Measurements from ENCODE around the gene FAM149B1. TPM values are rescaled to one million over a fixed set of nuclear protein-coding genes. Genes with fewer than 3 reads are reported as not detected.

FAM149B1 gene
- total and polyA plus RNA-seq, 2 of the 13 experiments (the other 11 are each of a cell fraction or from before 2014, with no cell fraction given): 9.3 to 16.8 TPM

DNA sequence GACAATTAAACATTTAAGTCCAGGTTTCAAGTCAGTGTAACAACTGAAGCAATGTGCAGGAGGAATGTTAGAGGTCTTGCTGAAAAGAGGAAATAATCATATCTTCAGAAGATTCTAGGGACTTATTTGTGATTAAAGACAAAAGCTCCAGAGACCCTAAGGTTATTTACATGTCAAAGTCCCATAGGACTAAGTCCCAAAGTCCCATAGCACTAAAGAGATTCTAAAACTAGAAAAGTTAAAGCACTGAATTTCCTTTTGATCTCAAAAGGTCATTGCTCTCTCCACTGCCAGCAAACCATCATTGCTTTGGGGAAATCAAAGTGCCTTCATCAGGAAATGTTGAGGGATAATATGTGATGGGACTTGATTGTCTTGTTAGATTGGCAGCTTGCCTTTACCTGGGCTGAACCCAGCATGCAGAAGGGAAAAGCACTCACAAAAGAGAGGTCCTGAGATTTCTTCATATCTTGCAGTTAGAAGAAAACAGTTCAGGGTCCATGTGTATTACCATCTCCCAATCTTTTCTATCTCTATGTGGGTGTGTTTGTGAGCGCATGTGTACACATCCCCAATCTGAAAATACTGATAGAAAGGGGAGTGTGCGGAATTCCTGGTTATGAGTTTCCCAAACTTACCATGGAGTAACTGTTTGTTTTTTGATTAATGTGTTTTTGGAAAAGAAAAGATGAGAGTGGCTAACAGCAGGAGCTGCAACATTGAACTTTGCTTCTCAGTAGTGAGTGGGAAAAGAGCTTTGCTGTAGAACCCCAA lies 35.8 kb upstream of the FAM149B1 start (continued):
- peak; percentile 46; the same call in 1 of the 2 replicates for TF ChIP-seq ZBTB20 (CRISPR knock-in tag; IDR thresholded peaks at IDR 0.05; ENCODE audit: borderline replicate concordance, low read depth)
- TF ChIP-seq ZNF121 (CRISPR knock-in tag; IDR thresholded peaks at IDR 0.05): no peak
- TF ChIP-seq, protein P1, sequence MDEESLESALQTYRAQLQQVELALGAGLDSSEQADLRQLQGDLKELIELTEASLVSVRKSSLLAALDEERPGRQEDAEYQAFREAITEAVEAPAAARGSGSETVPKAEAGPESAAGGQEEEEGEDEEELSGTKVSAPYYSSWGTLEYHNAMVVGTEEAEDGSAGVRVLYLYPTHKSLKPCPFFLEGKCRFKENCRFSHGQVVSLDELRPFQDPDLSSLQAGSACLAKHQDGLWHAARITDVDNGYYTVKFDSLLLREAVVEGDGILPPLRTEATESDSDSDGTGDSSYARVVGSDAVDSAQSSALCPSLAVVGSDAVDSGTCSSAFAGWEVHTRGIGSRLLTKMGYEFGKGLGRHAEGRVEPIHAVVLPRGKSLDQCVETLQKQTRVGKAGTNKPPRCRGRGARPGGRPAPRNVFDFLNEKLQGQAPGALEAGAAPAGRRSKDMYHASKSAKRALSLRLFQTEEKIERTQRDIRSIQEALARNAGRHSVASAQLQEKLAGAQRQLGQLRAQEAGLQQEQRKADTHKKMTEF (CRISPR knock-in tag; IDR thresholded peaks at IDR 0.05): peak; percentile 93
- TF ChIP-seq ISL2 (CRISPR knock-in tag; IDR thresholded peaks at IDR 0.05): peak; percentile 94
- TF ChIP-seq ZNF839 (CRISPR knock-in tag; IDR thresholded peaks at IDR 0.05; ENCODE audit: borderline replicate concordance): no peak
- TF ChIP-seq HNF4G (IDR thresholded peaks at IDR 0.05; ENCODE audit: borderline replicate concordance, low read depth, low read length): no peak
- TF ChIP-seq HNF4G (CRISPR knock-in tag; IDR thresholded peaks at IDR 0.05; ENCODE audit: borderline replicate concordance, low read depth): peak; percentile 28; the same call in 1 of the 2 replicates
- TF ChIP-seq ASH2L (IDR thresholded peaks at IDR 0.05; ENCODE audit: insufficient read length, low read depth, low read length): peak; percentile 85
- peak; percentile 49; the same call in 1 of the 2 replicates for TF ChIP-seq PITX1 (CRISPR knock-in tag; IDR thresholded peaks at IDR 0.05)
- TF ChIP-seq, protein P2, sequence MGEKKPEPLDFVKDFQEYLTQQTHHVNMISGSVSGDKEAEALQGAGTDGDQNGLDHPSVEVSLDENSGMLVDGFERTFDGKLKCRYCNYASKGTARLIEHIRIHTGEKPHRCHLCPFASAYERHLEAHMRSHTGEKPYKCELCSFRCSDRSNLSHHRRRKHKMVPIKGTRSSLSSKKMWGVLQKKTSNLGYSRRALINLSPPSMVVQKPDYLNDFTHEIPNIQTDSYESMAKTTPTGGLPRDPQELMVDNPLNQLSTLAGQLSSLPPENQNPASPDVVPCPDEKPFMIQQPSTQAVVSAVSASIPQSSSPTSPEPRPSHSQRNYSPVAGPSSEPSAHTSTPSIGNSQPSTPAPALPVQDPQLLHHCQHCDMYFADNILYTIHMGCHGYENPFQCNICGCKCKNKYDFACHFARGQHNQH (CRISPR knock-in tag; IDR thresholded peaks at IDR 0.05): peak; percentile 89
- TF ChIP-seq FOXA1 (IDR thresholded peaks at IDR 0.05): peak; percentile 53; the same call in 1 of the 2 replicates
- peak; percentile 88 for TF ChIP-seq FOXA1 (CRISPR knock-in tag; IDR thresholded peaks at IDR 0.05)
- no peak for TF ChIP-seq ZNF75D (CRISPR knock-in tag; IDR thresholded peaks at IDR 0.05; ENCODE audit: borderline replicate concordance)
- TF ChIP-seq KLF9 (CRISPR knock-in tag; IDR thresholded peaks at IDR 0.05; ENCODE audit: low read depth): 0 out of 2 replicates have a peak, but pooled peaks have one; percentile 71
- peak; percentile 68; the same call in 1 of the 2 replicates for TF ChIP-seq ZMYM4 (CRISPR knock-in tag; IDR thresholded peaks at IDR 0.05)
- TF ChIP-seq PHF5A (CRISPR knock-in tag; IDR thresholded peaks at IDR 0.05; ENCODE audit: low read depth, unreplicated experiment): no peak
- peak; percentile 98 for TF ChIP-seq GATA4 (IDR thresholded peaks at IDR 0.05; ENCODE audit: borderline replicate concordance, low read depth)
- TF ChIP-seq MXI1 (IDR thresholded peaks at IDR 0.05; ENCODE audit: borderline replicate concordance, low read depth, low read length): 0 out of 3 replicates have a peak, but pooled peaks have one; percentile 29
- no peak for TF ChIP-seq ZNF883 (CRISPR knock-in tag; IDR thresholded peaks at IDR 0.05; ENCODE audit: not compliant biosample characterization)
- peak; percentile 58; the same call in 1 of the 2 replicates for TF ChIP-seq CCDC6 (CRISPR knock-in tag; IDR thresholded peaks at IDR 0.05)
- TF ChIP-seq HDAC1 (CRISPR knock-in tag; IDR thresholded peaks at IDR 0.05): peak; percentile 69
- no peak for TF ChIP-seq ZNF383 (CRISPR knock-in tag; IDR thresholded peaks at IDR 0.05; ENCODE audit: borderline replicate concordance)
- TF ChIP-seq SP2 (CRISPR knock-in tag; IDR thresholded peaks at IDR 0.05): no peak
- TF ChIP-seq, protein P3, sequence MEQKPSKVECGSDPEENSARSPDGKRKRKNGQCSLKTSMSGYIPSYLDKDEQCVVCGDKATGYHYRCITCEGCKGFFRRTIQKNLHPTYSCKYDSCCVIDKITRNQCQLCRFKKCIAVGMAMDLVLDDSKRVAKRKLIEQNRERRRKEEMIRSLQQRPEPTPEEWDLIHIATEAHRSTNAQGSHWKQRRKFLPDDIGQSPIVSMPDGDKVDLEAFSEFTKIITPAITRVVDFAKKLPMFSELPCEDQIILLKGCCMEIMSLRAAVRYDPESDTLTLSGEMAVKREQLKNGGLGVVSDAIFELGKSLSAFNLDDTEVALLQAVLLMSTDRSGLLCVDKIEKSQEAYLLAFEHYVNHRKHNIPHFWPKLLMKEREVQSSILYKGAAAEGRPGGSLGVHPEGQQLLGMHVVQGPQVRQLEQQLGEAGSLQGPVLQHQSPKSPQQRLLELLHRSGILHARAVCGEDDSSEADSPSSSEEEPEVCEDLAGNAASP (CRISPR knock-in tag; IDR thresholded peaks at IDR 0.05; ENCODE audit: borderline replicate concordance): peak; percentile 97
- peak; percentile 66; the same call in 1 of the 2 replicates for TF ChIP-seq ZNF431 (CRISPR knock-in tag; IDR thresholded peaks at IDR 0.05; ENCODE audit: borderline replicate concordance, low read depth)
- TF ChIP-seq AGO1 (IDR thresholded peaks at IDR 0.05; ENCODE audit: low read depth, low read length, poor library complexity, severe bottlenecking): no peak
- no peak for TF ChIP-seq ZNF382 (CRISPR knock-in tag; IDR thresholded peaks at IDR 0.05; ENCODE audit: borderline replicate concordance)

Data from HepG2 (cell line).